SH-SY5Y (cell line): Measurements from ENCODE around the gene RPS8.

Experiments
- GATA2 ChIP-seq: IDR thresholded peaks from 2 replicates; pipeline ENCODE4 v1.6.1; 2011; ENCODE audit warnings: mild to moderate bottlenecking, low read depth, low read length
- GATA3 ChIP-seq: IDR thresholded peaks from 2 replicates; pipeline ENCODE4 v1.6.1; 2011; ENCODE audit warnings: low read depth, mild to moderate bottlenecking, low read length, moderate library complexity

DNA sequence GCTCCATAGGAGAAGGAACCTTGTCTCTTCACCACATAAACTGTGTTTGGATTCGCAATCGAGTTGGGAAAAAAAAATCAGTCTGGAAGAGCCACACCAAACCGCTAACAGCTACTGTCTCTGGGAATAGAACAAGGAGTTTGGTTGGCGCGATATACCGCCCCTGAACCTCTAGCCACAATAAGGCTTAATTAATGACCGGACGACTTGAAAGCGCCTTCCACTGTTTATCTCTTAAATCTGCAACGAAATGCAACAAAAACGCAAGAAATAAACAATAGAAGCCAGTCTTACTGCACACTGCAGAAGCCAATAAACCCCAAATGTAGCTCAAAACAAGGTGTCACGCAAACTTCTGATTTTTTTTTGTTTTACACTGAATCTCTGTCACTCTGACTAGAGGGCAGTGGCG, 43.9 kb downstream of the RPS8 start:
- TF ChIP-seq GATA2, result no peak
- no peak for TF ChIP-seq GATA3
